ENCODE results near the gene BICC1. TPM values are rescaled to one million over a fixed set of nuclear protein-coding genes. Genes with fewer than 3 reads are reported as not detected.

BICC1 gene
- total RNA-seq, 4 donors from 2014 or later = 1.3 to 29.7 (median 17.5) TPM

DNA sequence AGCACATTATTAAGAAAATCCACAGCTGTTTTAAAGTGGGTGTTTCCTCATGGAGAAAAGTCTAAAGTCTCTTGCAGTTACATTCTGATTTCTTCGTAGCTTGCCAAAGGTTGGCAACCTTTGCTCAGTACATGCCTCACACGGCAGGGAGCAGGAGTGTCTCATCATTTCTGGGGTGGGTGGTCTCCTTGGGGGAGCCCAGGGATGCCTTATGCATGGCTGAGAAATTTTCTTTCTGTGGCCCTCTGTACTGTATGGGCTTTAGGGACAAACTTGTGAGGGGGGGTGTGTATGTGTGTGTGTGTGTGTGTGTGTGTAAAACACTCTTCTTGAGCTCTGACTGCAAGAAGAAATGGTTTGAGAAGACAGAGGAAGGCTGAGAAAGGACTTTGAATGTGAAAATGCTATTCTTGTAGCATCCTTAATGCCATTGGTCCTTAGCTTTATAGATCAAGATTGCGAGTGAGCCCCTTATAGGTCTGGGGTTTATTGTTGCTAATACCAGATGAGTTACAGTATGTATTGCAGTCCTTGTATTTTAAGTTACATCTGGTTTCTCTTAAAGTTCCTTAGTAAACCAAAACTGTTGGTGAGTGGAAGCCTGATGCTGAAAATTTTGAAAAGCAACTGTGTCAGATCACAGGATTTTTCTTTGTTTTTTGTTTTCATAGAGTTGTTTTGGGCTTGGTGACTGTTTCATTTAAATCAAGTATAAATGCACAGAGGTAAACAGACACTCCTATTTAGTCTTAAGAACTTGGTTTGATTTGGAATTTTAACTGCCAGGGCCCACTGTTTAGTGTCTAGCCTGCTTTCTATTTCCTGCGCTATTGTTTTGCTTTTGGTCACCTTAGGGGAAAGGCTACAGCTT is 242.0 kb downstream of the BICC1 start:
- H3K4me1 ChIP-seq = no peaks in the 10 kb centered on the region

DNA sequence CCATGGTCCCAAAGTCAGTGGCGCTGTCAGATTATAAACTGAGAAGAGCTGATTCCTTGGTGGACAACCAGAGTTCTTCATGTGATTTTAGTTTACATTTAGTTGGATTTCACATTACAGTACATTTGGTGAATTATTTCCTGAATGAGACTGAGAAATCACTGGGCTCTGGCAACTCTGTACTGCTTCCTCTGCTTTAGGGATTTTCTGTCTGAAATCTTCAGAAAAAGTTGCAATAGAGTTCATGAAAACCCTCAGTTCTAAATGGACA is 242.6 kb downstream of the BICC1 start:
- Histone ChIP-seq H3K4me3 (peak overlapping the region in 1 of 2 donors; percentile 29), H3K36me3 (no peaks in the 10 kb centered on the region), H3K27ac (peak overlapping the region; percentile 67 to 71), H3K27me3 (no peaks in the 10 kb centered on the region), H3K9me3 (no peaks in the 10 kb centered on the region), H3K4me1 (no peaks in the 10 kb centered on the region)
- TF ChIP-seq, protein P1, sequence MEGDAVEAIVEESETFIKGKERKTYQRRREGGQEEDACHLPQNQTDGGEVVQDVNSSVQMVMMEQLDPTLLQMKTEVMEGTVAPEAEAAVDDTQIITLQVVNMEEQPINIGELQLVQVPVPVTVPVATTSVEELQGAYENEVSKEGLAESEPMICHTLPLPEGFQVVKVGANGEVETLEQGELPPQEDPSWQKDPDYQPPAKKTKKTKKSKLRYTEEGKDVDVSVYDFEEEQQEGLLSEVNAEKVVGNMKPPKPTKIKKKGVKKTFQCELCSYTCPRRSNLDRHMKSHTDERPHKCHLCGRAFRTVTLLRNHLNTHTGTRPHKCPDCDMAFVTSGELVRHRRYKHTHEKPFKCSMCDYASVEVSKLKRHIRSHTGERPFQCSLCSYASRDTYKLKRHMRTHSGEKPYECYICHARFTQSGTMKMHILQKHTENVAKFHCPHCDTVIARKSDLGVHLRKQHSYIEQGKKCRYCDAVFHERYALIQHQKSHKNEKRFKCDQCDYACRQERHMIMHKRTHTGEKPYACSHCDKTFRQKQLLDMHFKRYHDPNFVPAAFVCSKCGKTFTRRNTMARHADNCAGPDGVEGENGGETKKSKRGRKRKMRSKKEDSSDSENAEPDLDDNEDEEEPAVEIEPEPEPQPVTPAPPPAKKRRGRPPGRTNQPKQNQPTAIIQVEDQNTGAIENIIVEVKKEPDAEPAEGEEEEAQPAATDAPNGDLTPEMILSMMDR (IDR thresholded peaks at IDR 0.05) = no peak
- no peak for TF ChIP-seq POLR2A (IDR thresholded peaks at IDR 0.05)
- no peak for DNase-seq
- intact Hi-C loops (cut with DNase I; ENCODE audit: low total_unique reads) = no loop called here

More for the DNA sequence above, 242.0 kb downstream of the BICC1 start:
- no peaks in the 10 kb centered on the region for H3K36me3 ChIP-seq
- peak overlapping the region; percentile 67 to 71 for H3K27ac ChIP-seq
- H3K27me3 ChIP-seq = no peaks in the 10 kb centered on the region
- no peak for DNase-seq
- H3K9me3 ChIP-seq = no peaks in the 10 kb centered on the region
- H3K4me3 ChIP-seq = no peak overlapping the region
- TF ChIP-seq, protein P1 (IDR thresholded peaks at IDR 0.05) = no peak
- TF ChIP-seq POLR2A (IDR thresholded peaks at IDR 0.05) = no peak
- intact Hi-C loops (cut with DNase I; ENCODE audit: low total_unique reads) = no loop called here

DNA sequence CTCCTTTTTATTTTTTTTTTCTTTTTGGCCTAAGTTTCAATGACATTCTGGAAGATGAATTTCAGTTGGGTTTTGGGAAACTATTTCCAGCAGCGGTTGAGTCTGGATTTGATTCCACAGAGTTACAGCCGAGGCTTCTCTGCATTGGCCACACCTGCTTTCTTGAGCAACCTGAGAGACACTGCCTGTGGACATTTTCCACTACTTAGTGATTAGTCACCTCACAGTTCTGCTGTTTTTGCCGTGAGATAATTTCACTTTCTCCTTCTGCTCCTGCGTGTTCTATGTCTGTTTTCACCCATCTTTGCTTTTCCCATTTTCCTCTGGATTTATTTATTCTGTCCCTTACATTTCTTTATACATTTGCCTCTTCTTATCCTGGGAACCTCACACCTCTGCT is 243.0 kb downstream of the BICC1 start:
- DNase-seq = peak; percentile 42 to 46
- no peak for TF ChIP-seq POLR2A (IDR thresholded peaks at IDR 0.05)
- TF ChIP-seq, protein P1 (IDR thresholded peaks at IDR 0.05) = no peak
- Histone ChIP-seq H3K4me3 (peak overlapping the region in 1 of 2 donors; percentile 29), H3K36me3 (no peaks in the 10 kb centered on the region), H3K27me3 (no peaks in the 10 kb centered on the region), H3K9me3 (no peaks in the 10 kb centered on the region), H3K27ac (peak overlapping the region; percentile 67 to 71), H3K4me1 (no peaks in the 10 kb centered on the region)
- intact Hi-C loops (cut with DNase I; ENCODE audit: low total_unique reads) = no loop called here

DNA sequence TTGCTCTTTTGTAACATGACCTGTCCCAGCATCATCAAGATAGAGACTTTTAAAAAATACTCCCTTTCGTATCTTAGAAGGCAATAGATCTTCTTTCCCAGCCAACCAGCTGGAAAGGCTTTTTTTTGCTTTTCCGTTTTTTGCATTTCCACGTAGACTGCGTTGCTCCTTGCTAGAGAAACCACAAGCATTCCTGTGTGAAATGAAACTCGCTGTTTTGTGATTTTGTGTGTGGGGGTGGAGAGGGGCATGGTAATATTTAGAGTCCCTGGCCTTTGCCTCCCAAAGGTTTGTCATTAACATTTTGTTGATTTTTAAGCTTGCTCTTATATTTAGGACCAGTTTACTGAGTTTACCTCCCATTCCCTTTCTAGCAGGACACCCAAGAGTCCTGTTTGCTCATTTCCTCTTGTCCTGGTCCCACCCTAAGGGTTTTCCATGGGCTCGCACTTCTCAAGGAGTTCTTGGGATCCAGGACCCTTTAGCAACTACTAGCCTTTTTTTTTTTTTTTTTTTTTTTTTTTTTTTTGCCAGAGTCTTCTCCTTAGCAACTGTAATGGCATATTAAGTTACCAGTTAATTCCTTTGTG is 243.6 kb downstream of the BICC1 start:
- intact Hi-C loops (cut with DNase I; ENCODE audit: low total_unique reads) = no loop called here
- no peaks in the 10 kb centered on the region for H3K4me1 ChIP-seq
- H3K36me3 ChIP-seq = no peaks in the 10 kb centered on the region
- no peaks in the 10 kb centered on the region for H3K9me3 ChIP-seq
- no peaks in the 10 kb centered on the region for H3K27me3 ChIP-seq
- no peak for DNase-seq
- no peak for TF ChIP-seq POLR2A (IDR thresholded peaks at IDR 0.05)
- TF ChIP-seq, protein P1 (IDR thresholded peaks at IDR 0.05) = no peak
- H3K4me3 ChIP-seq = peak overlapping the region in 1 of 2 donors; percentile 29
- H3K27ac ChIP-seq = peak overlapping the region; percentile 67 to 71

DNA sequence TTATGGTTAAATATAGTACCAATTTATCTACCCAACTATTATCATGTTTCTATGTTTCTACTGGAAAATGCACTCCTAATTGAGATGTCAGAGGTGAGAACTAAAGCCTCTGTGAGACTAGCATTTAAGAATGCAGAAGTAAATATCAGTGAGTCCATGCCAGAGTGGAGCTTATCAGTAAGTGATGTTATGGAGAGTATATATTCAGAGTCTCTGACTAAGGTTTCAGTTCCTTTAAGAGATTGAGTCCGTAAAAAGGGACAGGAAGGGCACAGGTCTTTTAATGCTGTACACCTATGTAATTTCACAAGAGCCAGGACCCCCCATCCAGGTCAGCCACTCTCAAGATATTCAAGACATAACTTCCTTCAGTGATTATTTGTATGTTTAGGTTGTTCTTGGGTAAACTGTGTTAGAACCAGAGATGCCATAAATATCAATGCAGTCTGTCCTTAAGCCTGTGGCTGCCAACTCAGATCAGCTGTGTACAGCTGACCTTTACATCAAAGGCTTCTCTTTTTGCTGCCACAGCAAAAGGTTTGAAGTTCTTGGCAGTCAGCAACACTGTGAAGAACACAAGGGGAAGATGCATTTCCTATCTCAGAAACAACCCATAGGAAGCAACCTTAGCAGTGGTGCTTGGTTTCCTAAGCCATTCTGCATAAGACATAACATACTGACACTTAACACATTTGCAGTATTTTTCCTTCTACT is 244.8 kb downstream of the BICC1 start:
- Histone ChIP-seq H3K27me3 (no peaks in the 10 kb centered on the region), H3K36me3 (no peaks in the 10 kb centered on the region), H3K4me1 (no peaks in the 10 kb centered on the region), H3K27ac (no peak overlapping the region), H3K4me3 (no peak overlapping the region), H3K9me3 (no peaks in the 10 kb centered on the region)
- DNase-seq = no peak
- intact Hi-C loops (cut with DNase I; ENCODE audit: low total_unique reads) = no loop called here
- TF ChIP-seq, protein P1 (IDR thresholded peaks at IDR 0.05) = no peak
- no peak for TF ChIP-seq POLR2A (IDR thresholded peaks at IDR 0.05)
